Activated CD4-positive, alpha-beta T cell treated with anti-CD3 and anti-CD28 coated beads for 36 hours (primary cell): Measurements from ENCODE around the gene FREM2. TPM values are rescaled to one million over a fixed set of nuclear protein-coding genes. Genes with fewer than 3 reads are reported as not detected.

ENCODE experiments used
- ATAC-seq: fragments of 200-7000 bp; cut with Tn5 transposase; one replicate; pipeline ENCODE4 v1.10.0; 2021; ENCODE audit warnings: mild to moderate bottlenecking, moderate library complexity
- CTCF ChIA-PET: fragments of 350-600 bp; sonication (Branson Sonifier 250); formaldehyde crosslinking; loops from one replicate; lab custom pipeline; 2021; ENCODE audit warnings: antibody characterized with exemption; lab: Charles Lee
- POLR2A ChIA-PET: fragments of 350-600 bp; sonication (Branson Sonifier 250); formaldehyde crosslinking; loops from one replicate; lab custom pipeline; 2021; ENCODE audit warnings: antibody characterized with exemption, inconsistent platforms; lab: Charles Lee
- DNase-seq: peaks from one replicate; pipeline ENCODE4 v3.0.0-alpha.2; 2020
- H3K27ac Mint-ChIP-seq: one replicate; pipeline ENCODE4 v1.8.0; 2021; ENCODE audit warnings: mixed read lengths
- H3K27me3 Mint-ChIP-seq: one replicate; pipeline ENCODE4 v1.8.0; 2021; ENCODE audit warnings: mixed read lengths
- H3K36me3 Mint-ChIP-seq: one replicate; pipeline ENCODE4 v1.8.0; 2021; ENCODE audit warnings: low read depth, mixed read lengths
- H3K4me1 Mint-ChIP-seq: one replicate; pipeline ENCODE4 v1.8.0; 2021; ENCODE audit warnings: mixed read lengths
- H3K4me3 Mint-ChIP-seq: one replicate; pipeline ENCODE4 v1.8.0; 2021; ENCODE audit warnings: mild to moderate bottlenecking, moderate library complexity, mixed read lengths
- H3K9me3 Mint-ChIP-seq: one replicate; pipeline ENCODE4 v1.8.0; 2021; ENCODE audit warnings: low read depth, mixed read lengths
- intact Hi-C, 2 experiments: fragments of 100-400 bp; cut with DNase I in 1 of 2; cut with micrococcal nuclease in 1 of 2; formaldehyde crosslinking; loops; one replicate each; pipeline versions ENCODE4 v1.14.2 to v1.15.1; 2022 to 2024; cut with DNase I, micrococcal nuclease
- total RNA-seq, 2 experiments: library from RNA; stranded (reverse); gene quantifications; one replicate each; pipeline ENCODE4 v1.2.3, GENCODE V29; 2021

FREM2 gene
- total RNA-seq, 2 experiments from 2014 or later = not detected

DNA sequence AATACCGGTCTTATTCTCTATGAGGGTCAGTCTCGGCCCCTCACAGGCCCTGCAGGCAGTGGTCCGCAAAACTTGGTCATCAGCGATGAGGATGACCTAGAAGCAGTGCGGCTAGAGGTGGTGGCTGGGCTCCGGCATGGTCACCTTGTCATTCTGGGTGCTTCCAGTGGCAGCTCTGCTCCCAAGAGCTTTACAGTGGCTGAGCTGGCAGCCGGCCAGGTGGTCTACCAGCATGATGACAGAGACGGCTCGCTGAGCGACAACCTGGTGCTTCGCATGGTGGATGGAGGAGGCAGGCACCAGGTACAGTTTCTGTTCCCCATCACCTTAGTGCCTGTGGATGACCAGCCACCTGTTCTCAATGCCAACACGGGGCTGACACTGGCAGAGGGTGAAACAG, 1.8 kb downstream of the FREM2 start:
- DNase-seq (no peak), ATAC-seq (no peak)
- POLR2A ChIA-PET = no interaction called here
- H3K4me1 Mint-ChIP-seq = no peaks in the 10 kb centered on the region
- H3K9me3 Mint-ChIP-seq = no peaks in the 10 kb centered on the region
- no peak overlapping the region for H3K27ac Mint-ChIP-seq
- H3K4me3 Mint-ChIP-seq = no peak overlapping the region
- intact Hi-C loops = loop anchor here (5.0 kb wide), 1 partner anchor 184 kb away; no protein-coding TSS in a partner anchor
- no peaks in the 10 kb centered on the region for H3K36me3 Mint-ChIP-seq
- CTCF ChIA-PET = no interaction called here
- peaks cover 19% of the 10 kb centered on the region for H3K27me3 Mint-ChIP-seq

DNA sequence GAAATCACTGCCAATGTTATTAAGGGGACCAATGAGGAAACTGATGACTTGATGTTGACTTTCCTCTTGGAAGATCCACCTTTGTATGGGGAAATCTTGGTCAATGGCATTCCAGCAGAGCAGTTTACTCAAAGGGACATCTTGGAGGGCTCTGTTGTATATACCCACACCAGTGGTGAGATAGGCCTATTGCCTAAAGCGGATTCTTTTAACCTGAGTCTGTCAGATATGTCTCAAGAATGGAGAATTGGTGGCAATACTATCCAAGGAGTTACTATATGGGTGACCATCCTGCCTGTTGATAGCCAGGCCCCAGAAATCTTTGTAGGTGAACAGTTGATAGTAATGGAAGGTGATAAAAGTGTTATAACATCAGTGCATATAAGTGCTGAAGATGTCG, 3.4 kb downstream of the FREM2 start:
- Mint-ChIP-seq H3K27ac (no peak overlapping the region), H3K36me3 (no peaks in the 10 kb centered on the region), H3K9me3 (no peaks in the 10 kb centered on the region), H3K4me3 (no peak overlapping the region), H3K27me3 (peaks cover 19% of the 10 kb centered on the region), H3K4me1 (no peaks in the 10 kb centered on the region)
- no peak for DNase-seq
- intact Hi-C loops = no loop called here
- ATAC-seq = no peak
- CTCF ChIA-PET = no interaction called here
- POLR2A ChIA-PET = no interaction called here

DNA sequence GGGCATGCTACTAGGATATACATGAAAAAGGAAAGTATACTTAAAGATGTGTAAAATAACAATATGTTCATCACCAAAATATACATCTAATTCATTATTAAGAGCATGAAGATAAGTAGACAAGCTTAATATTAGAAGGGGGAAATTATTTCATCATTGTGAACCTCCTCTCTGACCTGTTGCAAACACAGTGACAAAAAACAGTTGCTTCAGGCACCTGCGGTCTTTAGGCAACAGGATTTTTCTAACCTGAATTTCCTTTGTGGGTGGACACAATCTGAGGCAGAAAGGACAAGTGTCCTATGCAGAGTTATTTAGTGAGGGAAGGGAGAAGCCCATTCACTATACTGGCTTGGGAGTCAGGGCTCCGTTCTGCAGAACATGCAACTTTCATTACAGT, 6.3 kb downstream of the FREM2 start:
- ATAC-seq = no peak
- H3K4me1 Mint-ChIP-seq = no peaks in the 10 kb centered on the region
- CTCF ChIA-PET = no interaction called here
- DNase-seq = no peak
- H3K4me3 Mint-ChIP-seq = no peak overlapping the region
- no peaks in the 10 kb centered on the region for H3K9me3 Mint-ChIP-seq
- peaks cover 2% of the 10 kb centered on the region for H3K27me3 Mint-ChIP-seq
- H3K27ac Mint-ChIP-seq = no peak overlapping the region
- POLR2A ChIA-PET = no interaction called here
- intact Hi-C loops = no loop called here
- H3K36me3 Mint-ChIP-seq = no peaks in the 10 kb centered on the region

DNA sequence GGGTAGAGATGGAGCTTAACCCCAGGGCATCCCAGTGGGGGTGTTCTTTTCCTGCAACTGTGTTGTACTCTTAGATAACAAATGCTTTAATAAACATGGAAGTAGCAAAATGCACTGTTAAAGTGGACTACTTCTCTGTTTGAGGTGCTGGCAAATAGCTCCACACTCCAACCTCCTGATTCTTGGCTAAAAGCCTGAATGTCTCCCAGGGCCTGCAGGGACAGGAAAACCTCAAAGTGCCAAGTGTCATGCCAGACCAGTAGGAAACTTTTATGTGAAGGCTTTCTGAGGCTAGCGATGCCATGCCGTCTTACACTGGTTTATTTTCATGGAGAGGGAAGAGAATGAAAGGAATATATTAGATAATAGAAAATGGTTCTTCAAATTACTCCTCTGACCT, 6.8 kb downstream of the FREM2 start:
- H3K27ac Mint-ChIP-seq = no peak overlapping the region
- no peak overlapping the region for H3K4me3 Mint-ChIP-seq
- H3K4me1 Mint-ChIP-seq = no peaks in the 10 kb centered on the region
- DNase-seq (no peak), ATAC-seq (no peak)
- no peaks in the 10 kb centered on the region for H3K36me3 Mint-ChIP-seq
- ChIA-PET CTCF (no interaction called here), POLR2A (no interaction called here)
- no peaks in the 10 kb centered on the region for H3K27me3 Mint-ChIP-seq
- intact Hi-C loops = no loop called here
- no peaks in the 10 kb centered on the region for H3K9me3 Mint-ChIP-seq

DNA sequence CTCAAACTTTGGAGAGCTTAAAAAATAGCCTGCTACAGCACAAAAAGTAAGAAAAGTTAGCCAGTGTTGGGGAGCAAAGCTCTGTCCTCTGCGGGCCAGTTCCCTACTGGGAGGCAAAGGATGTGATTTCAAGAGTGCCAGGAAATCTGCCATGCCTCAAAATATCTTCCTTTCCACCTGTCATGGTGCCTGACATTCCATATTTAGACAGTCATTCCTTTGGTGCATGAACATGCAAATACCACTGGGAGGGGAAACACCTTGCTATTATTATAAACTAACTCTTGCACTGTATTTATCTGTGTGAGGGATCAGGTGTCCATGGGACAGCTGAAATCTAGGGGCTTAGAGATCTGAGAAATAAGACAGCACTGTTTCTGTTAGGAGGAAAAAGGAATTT, 10.3 kb downstream of the FREM2 start:
- POLR2A ChIA-PET = no interaction called here
- intact Hi-C loops = no loop called here
- Mint-ChIP-seq H3K36me3 (no peaks in the 10 kb centered on the region), H3K4me1 (no peaks in the 10 kb centered on the region), H3K27ac (no peak overlapping the region), H3K9me3 (no peaks in the 10 kb centered on the region), H3K4me3 (no peak overlapping the region), H3K27me3 (no peaks in the 10 kb centered on the region)
- CTCF ChIA-PET = no interaction called here
- ATAC-seq = no peak
- no peak for DNase-seq

DNA sequence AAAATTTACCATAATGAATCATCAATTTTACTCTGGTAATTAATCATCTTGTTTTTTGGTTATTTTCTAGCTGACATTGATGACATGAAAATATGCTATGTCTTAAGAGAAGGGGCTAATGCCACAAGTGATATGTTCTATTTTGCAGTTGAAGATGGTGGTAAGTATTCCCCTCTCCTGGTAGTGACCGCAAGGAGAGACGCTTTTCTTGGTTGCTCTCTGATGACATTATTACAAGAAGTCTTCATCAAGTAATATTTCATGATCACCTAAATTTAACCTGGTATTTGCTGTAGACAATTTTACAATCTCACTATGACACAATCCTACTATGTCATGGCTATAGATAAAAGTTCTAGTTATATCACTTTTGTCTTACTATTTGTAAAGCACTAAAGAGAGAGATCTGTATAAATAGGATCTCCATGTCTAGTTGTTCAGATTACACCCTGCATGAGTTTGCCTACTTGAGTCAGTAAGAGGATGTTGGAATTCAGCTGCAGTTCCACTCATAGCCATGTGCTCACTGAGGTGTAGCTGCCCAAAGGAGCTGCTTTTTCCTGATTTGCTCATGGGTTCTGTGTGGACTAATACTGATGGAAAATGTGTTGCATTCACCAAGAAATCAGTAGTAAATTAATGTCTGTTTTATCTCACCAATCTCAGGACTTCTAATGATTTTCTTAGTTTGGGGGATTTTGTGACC, 10.9 kb downstream of the FREM2 start:
- H3K4me1 Mint-ChIP-seq = no peaks in the 10 kb centered on the region
- no peak for DNase-seq
- ATAC-seq = no peak
- H3K27me3 Mint-ChIP-seq = no peaks in the 10 kb centered on the region
- H3K9me3 Mint-ChIP-seq = no peaks in the 10 kb centered on the region
- CTCF ChIA-PET = no interaction called here
- no peaks in the 10 kb centered on the region for H3K36me3 Mint-ChIP-seq
- H3K4me3 Mint-ChIP-seq = no peak overlapping the region
- POLR2A ChIA-PET = no interaction called here
- intact Hi-C loops = no loop called here
- H3K27ac Mint-ChIP-seq = no peak overlapping the region

DNA sequence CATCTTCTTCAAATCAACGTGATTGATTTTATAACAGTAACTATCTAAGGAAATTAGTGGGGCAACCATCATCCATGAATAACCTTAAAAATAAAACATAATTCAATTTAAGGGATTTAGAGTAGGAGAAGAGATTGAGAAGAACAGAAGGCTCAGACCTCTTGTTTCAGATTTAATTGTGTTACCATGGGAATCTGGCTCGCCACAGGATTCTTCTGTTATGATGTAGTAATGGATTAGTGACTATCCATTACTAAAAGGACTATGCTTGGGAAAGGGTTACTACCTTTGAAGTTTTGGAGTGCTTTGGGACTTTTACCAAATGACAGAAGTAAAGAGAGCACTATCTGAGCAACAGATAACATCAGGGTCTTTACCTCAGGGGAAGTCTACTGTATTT, 13.2 kb downstream of the FREM2 start:
- CTCF ChIA-PET = no interaction called here
- intact Hi-C loops = no loop called here
- no peaks in the 10 kb centered on the region for H3K4me1 Mint-ChIP-seq
- H3K36me3 Mint-ChIP-seq = no peaks in the 10 kb centered on the region
- H3K9me3 Mint-ChIP-seq = no peaks in the 10 kb centered on the region
- no peak overlapping the region for H3K27ac Mint-ChIP-seq
- no peak overlapping the region for H3K4me3 Mint-ChIP-seq
- no peaks in the 10 kb centered on the region for H3K27me3 Mint-ChIP-seq
- no peak for ATAC-seq
- POLR2A ChIA-PET = no interaction called here
- DNase-seq = no peak

DNA sequence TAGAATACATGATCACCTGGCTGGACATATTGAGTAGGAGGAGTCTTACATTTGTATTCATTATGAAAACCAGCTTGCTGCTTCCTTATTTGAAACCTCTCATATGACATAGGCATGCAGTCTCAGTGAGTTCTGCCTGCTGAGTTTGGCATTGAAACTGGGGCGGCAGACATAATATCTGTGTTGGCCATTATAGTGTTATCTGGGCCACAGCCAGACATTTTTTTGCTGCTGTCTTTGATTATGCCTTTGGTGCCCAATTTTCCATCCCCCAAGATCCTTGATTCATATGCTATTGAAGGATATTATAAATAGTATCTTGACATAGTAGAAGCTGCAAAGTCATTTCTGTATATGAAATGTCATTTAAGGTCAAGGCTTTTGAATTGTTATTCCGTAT, 15.8 kb downstream of the FREM2 start:
- Mint-ChIP-seq H3K36me3 (no peaks in the 10 kb centered on the region), H3K4me1 (no peaks in the 10 kb centered on the region), H3K9me3 (no peaks in the 10 kb centered on the region), H3K27ac (no peak overlapping the region), H3K4me3 (no peak overlapping the region), H3K27me3 (no peaks in the 10 kb centered on the region)
- intact Hi-C loops = no loop called here
- ChIA-PET CTCF (interaction anchor here (0.6 to 1.5 kb wide), 2 partner anchors 15 to 227 kb away, joined by 3 to 4 read pairs; no protein-coding TSS in a partner anchor), POLR2A (no interaction called here)
- ATAC-seq (no peak), DNase-seq (no peak)

DNA sequence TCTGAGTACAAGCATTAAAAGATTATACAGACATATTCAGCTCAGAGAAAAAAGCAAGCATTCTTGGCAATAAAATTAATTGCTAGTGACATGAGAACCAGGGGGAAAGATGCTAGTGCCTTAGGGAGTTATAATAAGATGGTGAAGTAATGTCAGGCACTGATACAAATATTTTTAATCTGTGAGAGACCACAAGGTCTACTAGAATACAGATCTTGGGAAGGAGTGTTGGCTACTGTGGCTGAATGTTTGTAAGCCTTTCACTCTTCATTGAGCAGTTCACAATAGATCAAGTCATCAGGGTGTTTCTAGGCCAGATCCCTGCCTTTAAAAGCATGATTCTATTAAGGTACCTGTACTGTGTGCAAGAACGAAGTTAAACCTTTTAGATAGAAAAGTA, 16.4 kb downstream of the FREM2 start:
- Mint-ChIP-seq H3K27ac (no peak overlapping the region), H3K27me3 (no peaks in the 10 kb centered on the region), H3K36me3 (no peaks in the 10 kb centered on the region), H3K4me3 (no peak overlapping the region), H3K4me1 (no peaks in the 10 kb centered on the region), H3K9me3 (no peaks in the 10 kb centered on the region)
- POLR2A ChIA-PET = no interaction called here
- CTCF ChIA-PET = interaction anchor here (1.5 kb wide), 1 partner anchor 15 kb away, joined by 4 read pairs; no protein-coding TSS in a partner anchor
- no peak for DNase-seq
- intact Hi-C loops = no loop called here
- no peak for ATAC-seq

DNA sequence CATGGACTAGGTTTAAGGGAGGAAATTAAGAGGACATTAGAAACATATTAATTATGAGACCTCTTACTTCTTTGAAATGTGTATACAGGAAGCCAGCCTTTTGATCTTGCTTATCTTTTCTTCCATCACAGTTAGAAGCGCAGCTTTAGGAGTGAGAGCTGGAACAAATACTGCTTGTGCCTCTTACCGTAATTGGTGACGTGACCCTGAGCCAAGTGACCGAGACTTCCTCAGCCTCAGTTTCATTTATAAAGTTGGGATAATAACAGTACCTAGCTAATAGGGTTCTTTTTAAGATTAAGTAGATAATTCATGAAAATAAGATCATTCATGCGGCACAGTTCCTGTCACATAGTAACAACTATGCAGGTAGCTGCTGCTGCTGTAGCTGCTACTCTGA, 18.5 kb downstream of the FREM2 start:
- no peaks in the 10 kb centered on the region for H3K9me3 Mint-ChIP-seq
- CTCF ChIA-PET = no interaction called here

DNA sequence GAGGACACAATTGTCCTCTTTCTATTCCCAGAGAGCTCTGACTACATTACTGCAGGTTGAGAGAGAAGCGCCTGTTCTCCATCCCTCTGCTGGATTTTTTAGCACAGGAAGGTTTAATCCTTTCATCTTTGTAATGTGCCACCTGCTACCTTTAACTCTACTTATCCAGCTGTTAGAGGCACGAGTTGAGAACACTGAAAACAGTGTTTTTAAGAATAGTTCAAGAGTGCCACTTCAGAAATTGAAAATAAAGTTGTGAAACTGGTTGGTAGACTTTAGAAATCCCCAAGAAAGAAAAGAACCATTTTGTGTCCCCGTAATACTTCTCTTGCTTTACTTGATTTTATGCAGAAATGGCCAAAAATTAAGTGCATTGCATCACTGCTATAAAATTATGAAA, 20.6 kb downstream of the FREM2 start:
- DNase-seq = no peak
- CTCF ChIA-PET = no interaction called here
- Mint-ChIP-seq H3K27ac (no peak overlapping the region), H3K36me3 (no peaks in the 10 kb centered on the region), H3K9me3 (no peaks in the 10 kb centered on the region), H3K4me3 (no peak overlapping the region), H3K4me1 (no peaks in the 10 kb centered on the region), H3K27me3 (peaks cover 3% of the 10 kb centered on the region)
- POLR2A ChIA-PET = no interaction called here
- intact Hi-C loops = no loop called here
- ATAC-seq = no peak

More for the DNA sequence above, 18.5 kb downstream of the FREM2 start:
- no peak for ATAC-seq
- Mint-ChIP-seq H3K4me1 (no peaks in the 10 kb centered on the region), H3K27ac (no peak overlapping the region), H3K4me3 (no peak overlapping the region), H3K36me3 (no peaks in the 10 kb centered on the region), H3K27me3 (peaks cover 3% of the 10 kb centered on the region)
- intact Hi-C loops = no loop called here
- no peak for DNase-seq
- POLR2A ChIA-PET = no interaction called here

DNA sequence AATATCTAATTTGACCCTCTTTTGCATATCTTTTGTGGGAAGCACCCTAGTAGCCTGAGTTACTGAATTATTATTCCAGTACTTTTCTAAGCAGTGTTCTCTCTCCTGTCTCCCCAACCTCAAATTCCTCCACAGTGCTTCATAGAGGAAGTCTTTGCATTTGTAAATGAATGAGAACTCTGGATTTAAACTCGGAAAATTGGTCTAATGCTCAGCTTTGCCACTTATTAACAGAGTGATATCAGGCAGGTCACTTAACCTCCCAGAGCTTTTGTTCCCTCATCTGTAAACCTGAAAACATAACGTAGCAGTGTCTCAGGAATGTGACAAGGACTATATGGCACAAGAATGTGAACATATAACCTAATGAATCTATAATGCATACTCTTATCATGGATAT, 26.2 kb downstream of the FREM2 start:
- no peaks in the 10 kb centered on the region for H3K9me3 Mint-ChIP-seq
- CTCF ChIA-PET = no interaction called here
- H3K27ac Mint-ChIP-seq = no peak overlapping the region
- POLR2A ChIA-PET = no interaction called here
- H3K4me1 Mint-ChIP-seq = no peaks in the 10 kb centered on the region
- no peaks in the 10 kb centered on the region for H3K36me3 Mint-ChIP-seq
- peaks cover 3% of the 10 kb centered on the region for H3K27me3 Mint-ChIP-seq
- no peak for ATAC-seq
- no peak for DNase-seq
- no peak overlapping the region for H3K4me3 Mint-ChIP-seq
- intact Hi-C loops = no loop called here
